ENCODE measurements around the gene FAM193B. TPM values are rescaled to one million over a fixed set of nuclear protein-coding genes. Genes with fewer than 3 reads are reported as not detected.

FAM193B gene
- total RNA-seq, 3 donors from 2014 or later (not counting 1 experiment from before 2014, with no cell fraction given) = 203 to 235 (median 216) TPM

DNA sequence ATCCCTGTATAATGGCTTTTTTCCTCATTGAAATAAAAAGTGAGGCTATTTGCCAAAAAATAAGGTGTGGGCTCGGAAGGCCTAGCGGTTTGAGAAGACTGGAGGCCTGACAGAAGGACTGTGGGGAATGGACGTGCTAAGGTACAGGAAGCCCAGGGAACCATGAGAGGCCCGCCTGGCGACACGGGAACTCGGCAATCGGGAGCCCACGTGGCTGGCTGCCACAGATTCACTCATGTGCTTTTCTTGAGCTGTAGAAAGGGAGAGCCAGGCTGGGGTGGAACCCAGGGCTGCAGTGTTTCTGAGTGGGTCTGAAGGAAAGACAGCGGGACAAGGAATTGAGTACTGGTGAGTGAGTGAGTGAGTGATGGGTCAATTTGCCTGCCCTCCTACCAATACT lies 25.7 kb downstream of the FAM193B start:
- ATAC-seq = no peak
- H3K27me3 Mint-ChIP-seq (ENCODE audit: low read depth in 2 of 2) = no peaks in the 10 kb centered on the region
- H3K4me1 ChIP-seq (ENCODE audit: control insufficient read depth, insufficient read depth, low read length) = no peaks in the 10 kb centered on the region
- no peak overlapping the region for H3K27ac ChIP-seq (ENCODE audit: low read length)
- peaks cover 5 to 9% of the 10 kb centered on the region in 2 donors for H3K4me1 Mint-ChIP-seq
- 99% methylated on average over 10 of the region's 10 CpGs for WGBS (ENCODE audit: insufficient coverage)
- H3K9me3 Mint-ChIP-seq = no peaks in the 10 kb centered on the region
- intact Hi-C loops (cut with micrococcal nuclease) = no loop called here
- no peak overlapping the region for H3K27ac Mint-ChIP-seq
- H3K36me3 ChIP-seq (ENCODE audit: control insufficient read depth, insufficient read depth, low read length) = peaks cover 61% of the 10 kb centered on the region
- H3K4me3 Mint-ChIP-seq = no peak overlapping the region
- no peaks in the 10 kb centered on the region for H3K9me3 ChIP-seq (ENCODE audit: control insufficient read depth, insufficient read depth, low read length)
- H3K4me3 ChIP-seq (ENCODE audit: low read length) = no peak overlapping the region
- no peaks in the 10 kb centered on the region for H3K27me3 ChIP-seq (ENCODE audit: control insufficient read depth, insufficient read depth, low read length)
- no peak for DNase-seq
- H3K36me3 Mint-ChIP-seq = no peaks in the 10 kb centered on the region
- TF ChIP-seq, protein P1, sequence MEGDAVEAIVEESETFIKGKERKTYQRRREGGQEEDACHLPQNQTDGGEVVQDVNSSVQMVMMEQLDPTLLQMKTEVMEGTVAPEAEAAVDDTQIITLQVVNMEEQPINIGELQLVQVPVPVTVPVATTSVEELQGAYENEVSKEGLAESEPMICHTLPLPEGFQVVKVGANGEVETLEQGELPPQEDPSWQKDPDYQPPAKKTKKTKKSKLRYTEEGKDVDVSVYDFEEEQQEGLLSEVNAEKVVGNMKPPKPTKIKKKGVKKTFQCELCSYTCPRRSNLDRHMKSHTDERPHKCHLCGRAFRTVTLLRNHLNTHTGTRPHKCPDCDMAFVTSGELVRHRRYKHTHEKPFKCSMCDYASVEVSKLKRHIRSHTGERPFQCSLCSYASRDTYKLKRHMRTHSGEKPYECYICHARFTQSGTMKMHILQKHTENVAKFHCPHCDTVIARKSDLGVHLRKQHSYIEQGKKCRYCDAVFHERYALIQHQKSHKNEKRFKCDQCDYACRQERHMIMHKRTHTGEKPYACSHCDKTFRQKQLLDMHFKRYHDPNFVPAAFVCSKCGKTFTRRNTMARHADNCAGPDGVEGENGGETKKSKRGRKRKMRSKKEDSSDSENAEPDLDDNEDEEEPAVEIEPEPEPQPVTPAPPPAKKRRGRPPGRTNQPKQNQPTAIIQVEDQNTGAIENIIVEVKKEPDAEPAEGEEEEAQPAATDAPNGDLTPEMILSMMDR (IDR thresholded peaks at IDR 0.05) = no peak

DNA sequence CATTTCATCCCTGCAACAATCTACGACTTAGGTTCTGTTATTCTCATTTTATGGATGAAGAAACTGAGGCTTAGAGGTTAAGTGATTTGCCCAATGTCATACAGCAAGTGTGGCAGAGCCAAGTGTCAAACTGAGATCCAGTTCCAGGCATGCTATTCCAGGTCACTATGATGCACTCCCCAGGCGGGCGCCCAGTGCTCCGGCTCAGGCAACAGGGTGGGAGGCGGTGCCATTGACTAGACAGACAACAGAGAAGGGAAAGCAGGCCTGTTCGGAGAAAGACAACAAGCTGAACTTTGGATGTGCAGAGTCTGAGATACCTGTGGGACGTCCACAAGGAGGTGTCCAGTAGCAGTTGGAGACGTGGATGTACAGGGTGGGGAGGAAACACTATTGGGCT lies 26.8 kb downstream of the FAM193B start:
- intact Hi-C loops (cut with micrococcal nuclease) = no loop called here
- Histone ChIP-seq H3K4me3 (ENCODE audit: low read length) (no peak overlapping the region), H3K9me3 (ENCODE audit: control insufficient read depth, insufficient read depth, low read length) (no peaks in the 10 kb centered on the region), H3K36me3 (ENCODE audit: control insufficient read depth, insufficient read depth, low read length) (peaks cover 59% of the 10 kb centered on the region), H3K27me3 (ENCODE audit: control insufficient read depth, insufficient read depth, low read length) (no peaks in the 10 kb centered on the region), H3K4me1 (ENCODE audit: control insufficient read depth, insufficient read depth, low read length) (no peaks in the 10 kb centered on the region), H3K27ac (ENCODE audit: low read length) (no peak overlapping the region)
- 97% methylated on average over 8 of the region's 8 CpGs for WGBS (ENCODE audit: insufficient coverage)
- Mint-ChIP-seq H3K4me1 (peaks cover 5 to 9% of the 10 kb centered on the region in 2 donors), H3K9me3 (no peaks in the 10 kb centered on the region), H3K36me3 (no peaks in the 10 kb centered on the region), H3K4me3 (no peak overlapping the region), H3K27ac (no peak overlapping the region), H3K27me3 (ENCODE audit: low read depth in 2 of 2) (no peaks in the 10 kb centered on the region)
- TF ChIP-seq, protein P1 (IDR thresholded peaks at IDR 0.05) = no peak
- DNase-seq (no peak), ATAC-seq (no peak)

DNA sequence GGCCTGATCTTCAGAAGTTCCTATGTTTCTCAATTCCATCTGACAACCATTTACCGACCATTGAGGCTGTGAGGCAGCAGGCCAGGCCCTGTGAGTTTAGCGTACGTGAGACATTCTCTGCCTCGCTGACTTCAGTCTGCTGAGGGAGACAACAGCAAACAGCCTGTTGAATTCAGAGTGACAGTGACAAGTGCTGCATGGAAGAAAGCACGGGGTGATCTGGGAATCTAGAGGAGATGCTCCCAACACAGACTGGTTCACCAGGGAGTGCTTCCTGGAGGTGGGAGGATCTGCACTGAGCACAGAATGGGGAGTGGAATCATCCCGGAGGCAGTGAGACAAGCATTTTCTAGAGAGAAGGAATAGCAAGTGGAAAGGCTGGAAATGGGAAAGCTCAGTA lies 27.6 kb downstream of the FAM193B start:
- no peaks in the 10 kb centered on the region for H3K27me3 ChIP-seq (ENCODE audit: control insufficient read depth, insufficient read depth, low read length)
- ATAC-seq (no peak), DNase-seq (no peak)
- no peak overlapping the region for H3K27ac Mint-ChIP-seq
- no peaks in the 10 kb centered on the region for H3K27me3 Mint-ChIP-seq (ENCODE audit: low read depth in 2 of 2)
- WGBS (ENCODE audit: insufficient coverage) = 95% methylated on average over 6 of the region's 6 CpGs
- no peaks in the 10 kb centered on the region for H3K36me3 Mint-ChIP-seq
- H3K4me1 ChIP-seq (ENCODE audit: control insufficient read depth, insufficient read depth, low read length) = peaks cover 2% of the 10 kb centered on the region
- H3K36me3 ChIP-seq (ENCODE audit: control insufficient read depth, insufficient read depth, low read length) = peaks cover 53% of the 10 kb centered on the region
- H3K9me3 ChIP-seq (ENCODE audit: control insufficient read depth, insufficient read depth, low read length) = no peaks in the 10 kb centered on the region
- TF ChIP-seq, protein P1 (IDR thresholded peaks at IDR 0.05) = no peak
- H3K4me1 Mint-ChIP-seq = peaks cover 2 to 8% of the 10 kb centered on the region in 2 donors
- no peak overlapping the region for H3K4me3 Mint-ChIP-seq
- no peak overlapping the region for H3K4me3 ChIP-seq (ENCODE audit: low read length)
- intact Hi-C loops (cut with micrococcal nuclease) = no loop called here
- H3K27ac ChIP-seq (ENCODE audit: low read length) = no peak overlapping the region
- H3K9me3 Mint-ChIP-seq = no peaks in the 10 kb centered on the region

DNA sequence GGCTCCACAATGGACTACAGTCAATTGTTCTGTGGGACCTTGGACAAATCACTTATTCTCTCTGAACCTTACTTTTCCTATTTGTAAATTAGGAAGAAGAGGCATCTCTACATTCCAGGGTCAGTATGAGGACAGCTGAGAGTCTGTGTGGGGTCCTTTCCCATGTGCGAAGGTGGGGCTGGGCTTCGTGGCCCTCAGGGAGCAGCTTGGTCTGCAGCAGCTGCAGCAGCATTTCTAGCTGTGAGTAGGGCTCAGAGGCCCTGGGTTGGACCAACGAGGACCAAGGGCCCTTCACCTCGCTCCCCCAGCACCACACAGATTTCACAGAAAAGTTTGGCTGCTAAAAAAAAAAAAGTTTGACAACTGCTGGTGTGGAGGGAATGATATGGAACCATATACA lies 28.2 kb downstream of the FAM193B start:
- Mint-ChIP-seq H3K27me3 (ENCODE audit: low read depth in 2 of 2) (no peaks in the 10 kb centered on the region), H3K27ac (no peak overlapping the region), H3K4me1 (peaks cover 7 to 13% of the 10 kb centered on the region in 2 donors), H3K9me3 (no peaks in the 10 kb centered on the region), H3K36me3 (no peaks in the 10 kb centered on the region), H3K4me3 (no peak overlapping the region)
- intact Hi-C loops (cut with micrococcal nuclease) = no loop called here
- H3K36me3 ChIP-seq (ENCODE audit: control insufficient read depth, insufficient read depth, low read length) = peaks cover 50% of the 10 kb centered on the region
- H3K27ac ChIP-seq (ENCODE audit: low read length) = no peak overlapping the region
- ATAC-seq (no peak), DNase-seq (no peak)
- peaks cover 8% of the 10 kb centered on the region for H3K4me1 ChIP-seq (ENCODE audit: control insufficient read depth, insufficient read depth, low read length)
- WGBS (ENCODE audit: insufficient coverage) = 97% methylated on average over 3 of the region's 4 CpGs
- TF ChIP-seq, protein P1 (IDR thresholded peaks at IDR 0.05) = no peak
- H3K9me3 ChIP-seq (ENCODE audit: control insufficient read depth, insufficient read depth, low read length) = no peaks in the 10 kb centered on the region
- H3K27me3 ChIP-seq (ENCODE audit: control insufficient read depth, insufficient read depth, low read length) = no peaks in the 10 kb centered on the region
- H3K4me3 ChIP-seq (ENCODE audit: low read length) = no peak overlapping the region

Measured in natural killer cell (primary cell).